CD4-positive, alpha-beta T cell treated with Interferon alpha-2 for 1 hour (primary cell): ENCODE data around the gene JAKMIP1.
A peak's percentile ranks its signal among the peaks of the same experiment; 100 is the strongest.

Source experiments
- DNase-seq, 2 donors: peaks; one replicate each; pipeline ENCODE4 v3.0.0-alpha.2; 2020 to 2022

Gene JAKMIP1

DNA sequence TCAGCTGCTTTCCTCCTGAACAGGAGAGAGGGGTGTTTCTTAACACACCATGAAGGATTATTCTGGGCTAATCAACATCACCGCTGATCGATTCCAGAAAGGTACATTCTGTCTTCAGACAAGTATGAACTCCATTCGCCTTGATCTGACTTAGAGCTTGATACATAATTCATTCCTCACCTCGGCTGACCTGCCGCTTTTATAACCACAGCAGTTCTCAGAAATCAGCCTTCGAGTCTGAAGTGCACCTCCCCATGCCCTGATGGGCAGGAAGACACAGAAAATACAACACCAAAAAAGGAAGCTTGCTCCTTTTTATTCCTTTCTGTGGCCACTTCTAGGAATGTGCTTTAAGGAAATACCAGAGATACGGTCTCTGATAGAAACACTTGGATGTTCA lies 85.7 kb downstream of the JAKMIP1 start:
- no peak for DNase-seq

DNA sequence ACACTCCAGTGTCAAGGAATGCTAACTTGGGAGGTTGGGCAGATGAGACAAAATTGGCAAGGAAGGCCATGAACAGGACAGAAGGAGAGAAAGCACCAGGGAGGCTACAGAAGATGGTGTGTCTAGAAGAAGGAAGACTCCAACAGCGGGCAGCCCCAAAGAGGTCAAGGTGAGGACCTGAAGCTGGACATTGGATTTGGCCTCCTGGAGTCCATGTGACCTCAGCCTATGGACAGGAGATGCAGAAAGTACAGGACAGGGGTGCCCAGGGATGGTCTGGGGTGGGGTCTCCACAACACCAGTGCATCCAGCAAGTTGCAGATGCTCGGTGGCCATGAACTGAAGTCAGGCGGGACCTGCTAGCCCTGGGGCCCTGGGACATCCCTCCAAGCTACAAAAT lies 86.2 kb downstream of the JAKMIP1 start:
- no peak for DNase-seq

DNA sequence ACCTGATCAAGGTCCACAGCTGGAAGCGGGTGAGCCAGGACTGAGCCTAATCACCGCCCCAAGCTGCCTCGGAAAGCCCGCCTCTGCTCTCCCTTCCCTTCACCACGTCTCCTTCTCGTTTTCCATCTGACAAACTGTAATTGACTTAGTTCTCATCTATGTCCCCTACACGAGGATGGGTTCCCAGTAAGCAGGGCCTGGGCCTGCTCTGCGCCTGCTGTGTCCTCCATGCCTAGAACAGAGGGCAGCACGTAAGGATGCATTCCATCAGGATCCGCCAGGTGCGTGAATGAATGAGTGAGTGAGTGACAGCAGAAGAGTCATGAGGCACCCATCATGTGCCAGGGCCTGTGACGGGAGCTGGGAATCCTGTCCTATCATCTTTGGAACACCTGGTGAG lies 86.7 kb downstream of the JAKMIP1 start:
- no peak for DNase-seq

DNA sequence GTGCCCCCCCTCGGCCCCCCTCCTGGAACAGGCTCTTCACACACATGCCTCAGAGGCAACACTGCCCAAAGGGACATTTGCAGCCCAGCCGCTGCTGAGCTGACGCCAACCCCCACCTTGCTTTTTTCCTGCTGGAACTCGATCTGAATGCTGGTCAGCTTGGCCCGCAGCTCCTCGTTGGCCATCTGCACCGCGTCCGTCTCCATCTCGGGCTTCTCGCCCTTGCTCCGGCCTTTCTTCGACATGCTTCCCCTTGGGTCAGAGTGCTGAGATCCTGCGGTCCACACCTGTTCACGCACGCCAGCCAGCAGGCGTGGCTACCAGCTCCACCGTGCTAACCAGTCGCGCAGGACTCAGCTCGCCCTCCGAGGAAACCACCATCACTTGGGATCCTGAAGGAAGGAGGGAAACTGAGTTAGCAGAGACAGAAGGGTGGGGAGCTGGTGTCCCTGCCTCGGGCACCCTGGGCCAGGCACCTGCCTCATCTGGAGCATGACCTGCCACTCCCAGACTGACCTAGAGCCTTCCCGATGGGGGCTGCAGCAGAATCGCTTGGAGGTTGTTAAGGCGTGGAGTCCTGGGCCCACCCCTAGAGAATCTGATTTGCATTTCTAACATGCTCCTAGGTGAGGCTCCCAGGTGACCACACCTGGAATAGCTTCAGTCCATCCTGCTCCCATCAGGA lies 87.6 kb downstream of the JAKMIP1 start:
- DNase-seq: no peak

DNA sequence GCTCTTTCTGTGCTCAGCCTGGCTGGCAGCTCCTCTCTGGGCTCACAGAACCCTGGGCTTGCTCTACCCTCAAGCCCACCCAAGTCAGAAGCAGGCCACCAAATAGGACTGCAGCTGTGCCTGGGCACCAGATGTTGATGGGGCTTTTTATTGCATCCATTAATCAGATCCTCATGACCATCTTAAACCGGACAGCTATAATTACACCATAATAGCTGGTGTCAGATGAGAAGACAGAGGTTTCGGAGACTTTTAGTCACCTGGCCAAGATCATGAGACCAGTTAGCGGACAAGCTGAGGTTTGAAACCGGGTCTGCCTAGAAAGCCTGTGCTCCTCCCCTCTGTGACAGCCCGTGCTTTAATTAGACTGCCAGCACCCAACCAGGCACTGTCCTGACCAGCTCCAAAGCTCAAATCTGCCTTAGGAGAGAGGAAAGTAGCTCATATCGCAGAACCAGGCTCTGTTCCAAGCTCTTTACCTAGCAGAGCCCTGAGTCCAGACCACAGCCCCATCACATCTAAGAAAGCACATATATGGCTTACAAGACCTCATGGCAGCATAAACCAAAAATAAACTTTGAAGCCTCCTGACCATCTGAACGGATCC lies 88.9 kb downstream of the JAKMIP1 start:
- no peak for DNase-seq

DNA sequence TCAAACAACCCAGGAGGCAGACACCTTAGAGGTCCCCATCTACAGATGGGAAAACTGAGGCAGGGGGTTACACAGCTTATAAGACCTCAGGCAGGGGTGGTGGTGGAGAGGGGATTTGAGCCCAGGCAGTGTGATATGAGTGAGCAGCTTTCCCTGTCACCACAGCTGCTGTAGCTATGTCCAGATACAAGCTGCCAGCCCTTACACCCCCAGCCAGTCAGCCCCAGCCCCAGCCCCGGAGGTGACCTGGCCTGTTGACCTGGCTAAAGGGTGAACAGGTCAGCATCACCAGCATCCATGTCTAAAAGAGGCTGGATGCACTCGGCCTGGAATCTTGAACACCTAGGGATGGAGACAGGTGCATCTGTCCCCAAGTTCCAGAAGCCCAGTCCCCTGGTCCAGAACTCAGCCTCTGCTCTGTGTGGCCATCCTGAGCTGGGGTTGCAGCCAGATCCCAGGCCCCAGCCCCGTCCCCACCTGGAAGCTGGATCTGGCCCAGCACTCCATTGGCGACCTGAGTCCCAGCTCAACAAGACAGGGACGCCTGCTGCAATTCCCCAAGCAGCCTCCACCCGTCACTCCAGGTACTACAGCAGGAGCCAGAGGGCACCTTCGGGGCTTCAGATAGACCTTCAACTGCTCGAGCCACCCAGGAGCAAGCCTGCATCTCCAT lies 89.5 kb downstream of the JAKMIP1 start:
- no peak for DNase-seq

DNA sequence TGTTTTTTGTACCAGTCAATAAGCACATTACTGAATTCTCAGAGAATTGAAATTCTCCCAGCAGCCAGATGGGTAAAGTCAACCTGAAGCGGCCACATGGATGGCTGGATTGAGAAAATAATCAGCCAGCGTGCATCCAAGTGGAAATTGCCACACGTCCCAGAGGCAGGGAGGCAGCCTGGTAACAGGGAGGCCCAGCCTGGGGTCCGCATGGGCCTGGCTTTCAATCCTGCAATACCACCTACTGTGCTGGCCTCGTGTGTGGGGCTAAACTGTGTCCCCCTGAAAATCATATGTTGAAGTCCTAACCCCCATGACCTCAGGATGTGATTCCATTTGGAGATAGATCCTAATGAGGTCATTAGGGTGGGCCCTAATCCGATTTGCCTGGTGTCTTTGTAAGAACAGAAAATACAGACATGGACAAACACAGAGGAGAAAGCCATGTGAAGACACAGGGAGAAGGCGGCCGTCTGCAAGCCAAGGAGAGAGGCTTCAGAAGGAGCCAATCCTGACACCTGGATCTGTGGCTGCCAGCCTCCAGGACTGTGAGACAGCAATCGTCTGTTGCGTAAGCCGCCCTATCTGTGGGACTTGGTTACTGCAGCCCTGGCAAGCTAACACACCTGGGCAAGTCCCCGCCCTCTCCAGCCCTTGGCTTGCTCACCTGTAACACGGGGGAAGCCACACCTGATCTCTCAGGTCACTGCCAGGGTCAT lies 90.3 kb downstream of the JAKMIP1 start:
- no peak for DNase-seq

DNA sequence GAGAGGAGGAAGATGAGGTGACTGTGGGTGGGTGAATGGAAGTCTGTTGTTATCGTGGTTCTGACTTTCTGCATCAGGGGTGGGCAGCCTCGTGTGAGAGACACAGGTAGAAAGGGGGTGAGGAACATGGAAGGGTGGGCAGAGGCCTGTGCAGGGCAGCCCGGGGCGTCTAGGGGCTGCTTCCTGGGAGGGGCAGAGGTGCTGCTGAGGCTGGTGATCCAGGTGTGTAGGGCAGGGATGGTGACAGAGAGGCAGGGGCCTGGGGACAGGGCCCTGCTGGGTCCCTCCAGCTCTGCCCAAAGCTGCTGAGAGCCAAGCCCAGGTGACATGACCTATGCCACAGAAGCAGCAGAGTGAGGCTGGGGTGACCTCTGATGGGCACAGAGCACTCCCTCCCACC lies 92.5 kb downstream of the JAKMIP1 start:
- DNase-seq: no peak

DNA sequence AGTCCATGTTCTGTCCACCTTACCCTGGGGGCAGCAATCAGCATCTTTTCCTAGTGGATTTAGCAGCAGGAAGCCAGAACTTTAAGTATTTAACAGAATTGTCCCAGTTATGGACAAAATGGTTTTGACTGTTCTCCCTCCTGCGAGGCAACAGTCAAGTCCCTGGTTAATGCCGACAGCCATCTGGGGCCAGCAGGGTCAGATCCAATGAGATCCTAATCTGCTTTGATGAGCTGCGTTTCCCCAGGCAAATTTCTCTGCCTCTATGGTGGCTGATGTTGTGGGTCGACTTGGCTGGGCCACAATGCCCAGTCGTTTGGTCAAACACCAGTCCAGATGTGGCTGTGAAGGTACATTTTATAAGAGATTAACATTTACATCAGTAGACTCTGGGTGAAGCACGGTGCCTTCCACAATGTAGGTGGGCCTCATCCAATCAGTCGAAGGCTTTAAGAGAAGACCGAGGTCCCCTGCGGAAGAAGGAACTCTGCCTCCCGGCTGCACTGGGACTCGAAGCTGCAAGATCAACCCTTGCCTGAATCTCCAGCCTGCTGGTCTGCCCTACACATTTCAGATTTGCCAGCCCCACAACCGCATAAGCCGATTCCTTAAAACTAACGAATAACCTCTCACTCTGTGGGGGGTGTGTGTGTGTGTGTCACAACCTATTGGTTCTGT lies 93.1 kb downstream of the JAKMIP1 start:
- no peak for DNase-seq

DNA sequence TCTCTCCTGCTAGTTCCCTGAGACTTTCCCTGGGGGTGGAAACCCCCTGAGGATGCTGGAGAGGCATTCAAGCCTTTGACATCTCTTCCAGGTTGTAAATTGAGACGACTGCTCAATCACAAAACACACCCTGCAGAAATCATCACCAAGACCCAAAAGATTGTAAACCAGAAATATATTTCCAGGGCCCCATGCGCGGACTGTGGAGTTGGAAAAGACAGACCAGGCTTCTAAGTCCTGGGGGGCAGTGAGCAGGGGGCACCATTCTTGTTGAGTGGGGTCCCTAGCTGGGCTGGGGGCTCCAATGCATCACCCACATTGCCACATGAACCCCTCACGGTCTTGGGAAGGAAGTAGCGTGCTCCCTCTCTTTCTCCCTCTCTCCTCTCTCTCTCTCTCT lies 94.2 kb downstream of the JAKMIP1 start:
- DNase-seq: no peak

DNA sequence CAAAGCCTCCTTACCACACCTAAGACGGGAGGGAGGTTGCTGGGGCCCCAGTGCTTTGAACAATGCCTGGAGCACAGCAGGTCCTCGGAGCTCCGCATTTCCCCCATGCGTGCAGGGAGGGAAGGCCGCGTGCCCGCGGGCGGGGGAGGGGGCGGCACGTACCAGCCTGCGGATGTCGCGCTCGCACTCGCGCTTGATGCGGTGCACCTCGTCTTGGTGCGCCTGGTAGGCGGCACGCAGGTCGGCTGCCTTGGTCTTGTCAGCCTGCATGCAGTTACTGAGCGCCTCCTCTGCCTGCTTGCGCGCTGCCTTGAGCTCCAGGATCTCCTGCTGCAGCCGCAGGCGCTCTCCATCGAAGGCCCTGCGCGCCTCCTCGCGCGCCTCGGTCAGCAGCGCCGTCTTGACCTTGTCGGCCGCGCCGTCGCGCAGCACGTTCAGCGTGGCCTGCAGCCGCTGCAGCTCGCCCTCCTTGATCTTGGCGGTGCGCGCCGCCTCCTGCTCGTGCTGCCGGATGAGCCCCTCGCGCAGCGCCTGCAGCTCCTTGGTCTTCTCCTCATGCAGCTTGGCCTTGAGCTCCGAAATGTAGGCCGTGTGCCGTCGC lies 94.9 kb downstream of the JAKMIP1 start:
- no peak for DNase-seq

DNA sequence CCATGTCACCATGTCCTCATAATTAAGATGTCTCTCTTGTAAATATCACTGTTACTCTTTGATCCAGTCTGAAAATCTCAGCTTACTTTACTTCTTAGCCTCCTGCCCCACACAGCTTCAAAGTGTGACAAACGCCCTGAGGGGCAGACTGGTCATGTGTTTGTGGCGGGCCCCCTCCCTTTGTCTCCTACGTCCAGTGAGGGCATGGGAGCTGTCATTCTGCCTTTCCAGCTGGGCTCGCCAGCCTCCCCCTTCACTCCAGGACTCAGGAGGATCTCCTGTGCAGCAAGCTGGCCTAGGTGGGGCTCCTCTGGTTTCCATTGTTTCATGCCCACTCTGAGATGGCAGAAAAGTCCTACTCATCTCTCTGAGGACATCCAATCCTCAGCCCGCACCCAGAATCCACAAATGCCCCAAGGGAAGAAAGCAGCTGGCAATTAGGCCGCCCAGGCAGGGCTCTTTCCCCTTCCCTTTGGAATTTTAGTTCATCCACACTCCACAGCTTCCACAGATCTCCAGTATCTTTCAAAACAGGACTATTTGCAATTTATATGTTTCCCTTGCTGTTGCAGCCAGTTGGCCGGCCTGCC lies 95.7 kb downstream of the JAKMIP1 start:
- DNase-seq: no peak

DNA sequence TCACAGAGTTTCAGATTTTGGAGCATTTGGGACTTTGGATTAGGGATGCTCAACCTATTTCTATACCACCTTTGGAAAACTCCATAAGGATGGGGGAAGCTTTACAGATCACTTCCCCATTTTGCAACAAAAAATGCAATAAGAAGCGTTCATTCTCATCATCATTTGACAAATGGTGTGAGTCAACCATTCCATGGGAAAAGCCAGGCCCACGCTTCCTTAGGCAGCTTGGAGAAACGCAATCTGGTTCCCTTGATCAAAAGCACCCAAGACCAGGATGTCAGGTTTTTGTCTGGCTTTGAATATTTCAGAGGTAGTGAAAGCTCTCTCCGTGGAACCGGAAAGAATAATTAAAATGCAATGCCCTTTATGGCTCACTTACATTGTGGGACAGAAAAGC lies 102.8 kb downstream of the JAKMIP1 start:
- DNase-seq: no peak

DNA sequence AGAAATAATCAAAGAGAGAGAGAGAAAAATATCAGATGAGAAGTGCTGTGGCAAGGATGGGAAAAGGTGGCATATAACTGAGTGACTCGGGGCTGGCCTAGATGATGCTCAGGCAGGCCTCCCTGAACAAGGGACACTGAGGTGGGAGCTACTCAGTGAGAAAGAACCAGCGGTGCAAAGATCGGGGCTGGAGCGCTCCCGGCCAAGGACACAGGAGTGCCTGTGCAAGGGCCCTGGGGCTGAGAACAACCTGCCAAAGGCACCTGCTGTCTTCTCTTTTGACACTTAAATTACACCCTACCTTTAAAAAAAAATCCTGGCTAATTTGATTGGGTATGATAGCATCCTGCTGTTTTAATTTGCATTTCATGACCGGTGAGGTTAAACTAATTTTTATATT lies 104.5 kb downstream of the JAKMIP1 start:
- no peak for DNase-seq

DNA sequence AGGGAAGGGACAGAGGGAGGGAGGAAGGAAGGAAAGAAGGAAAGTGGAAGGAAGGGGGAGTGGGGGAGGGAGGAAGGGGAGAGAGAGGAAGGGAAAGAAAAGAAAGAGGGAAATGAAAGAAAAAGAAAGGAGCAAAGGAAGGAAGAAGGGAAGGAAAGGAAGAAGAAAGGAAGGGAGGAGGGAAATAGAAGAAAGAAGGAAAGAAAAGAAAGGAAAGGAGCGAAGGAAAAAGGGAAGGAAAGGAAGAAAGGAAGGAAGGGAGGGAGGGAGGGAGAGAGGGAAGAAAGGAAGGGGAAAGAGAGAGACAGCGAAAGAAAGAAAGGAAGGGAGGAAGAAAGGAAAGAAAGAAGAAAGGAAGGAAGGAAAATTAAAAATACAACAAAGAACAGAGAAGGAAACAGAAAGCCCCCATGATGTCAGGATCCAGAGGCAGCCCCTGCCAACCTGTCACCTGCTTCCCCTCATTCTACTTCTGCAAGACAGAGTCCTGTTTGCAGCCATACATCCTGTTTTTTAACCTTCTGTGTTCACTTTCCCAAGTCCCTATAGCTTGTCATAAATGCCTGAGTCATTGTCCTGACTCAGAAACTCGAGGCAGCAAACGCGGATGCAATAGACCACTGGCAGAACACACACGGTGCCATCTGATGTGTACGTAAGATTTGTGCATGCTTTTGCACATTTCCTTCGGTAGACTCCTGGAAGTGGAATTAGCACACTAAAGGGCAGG lies 105.2 kb downstream of the JAKMIP1 start:
- no peak for DNase-seq

DNA sequence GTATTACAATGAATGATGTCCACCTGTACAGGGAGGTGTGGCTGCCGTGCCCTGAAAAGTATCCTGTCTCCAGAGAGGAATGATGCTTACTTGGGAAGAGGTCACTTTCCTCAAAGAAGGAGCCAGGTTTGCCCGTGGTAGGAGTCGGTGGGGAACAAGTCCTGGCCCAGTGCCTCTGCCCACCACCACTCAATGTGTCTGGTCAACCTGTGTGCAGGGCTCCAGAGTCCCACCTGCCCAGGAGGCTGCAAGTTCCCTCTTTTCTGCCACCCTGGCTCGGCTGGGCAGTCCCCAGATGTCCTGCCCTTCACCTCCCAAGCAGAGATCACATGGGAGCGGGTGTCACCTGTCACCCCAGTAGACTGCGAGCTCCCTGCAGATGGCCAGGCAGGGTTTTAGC lies 106.7 kb downstream of the JAKMIP1 start:
- DNase-seq: no peak

DNA sequence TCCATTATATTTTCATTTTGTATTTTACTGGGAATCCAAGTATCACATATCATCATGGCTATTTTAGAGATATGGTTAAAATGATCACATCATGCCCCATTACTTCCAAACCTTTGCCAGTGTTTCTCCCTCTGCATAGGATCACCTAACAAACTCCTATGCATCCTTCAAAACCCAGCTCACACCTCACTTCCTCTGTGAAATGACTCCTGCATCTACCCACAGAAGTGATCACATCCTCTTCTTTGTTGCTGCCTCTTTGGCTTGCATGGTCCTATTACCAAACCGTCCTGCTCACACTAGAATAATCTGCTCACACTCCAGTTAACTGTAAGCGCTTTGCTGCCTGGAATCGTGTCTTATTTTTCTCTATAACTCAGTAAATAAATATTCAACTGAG lies 107.4 kb downstream of the JAKMIP1 start:
- DNase-seq: no peak

DNA sequence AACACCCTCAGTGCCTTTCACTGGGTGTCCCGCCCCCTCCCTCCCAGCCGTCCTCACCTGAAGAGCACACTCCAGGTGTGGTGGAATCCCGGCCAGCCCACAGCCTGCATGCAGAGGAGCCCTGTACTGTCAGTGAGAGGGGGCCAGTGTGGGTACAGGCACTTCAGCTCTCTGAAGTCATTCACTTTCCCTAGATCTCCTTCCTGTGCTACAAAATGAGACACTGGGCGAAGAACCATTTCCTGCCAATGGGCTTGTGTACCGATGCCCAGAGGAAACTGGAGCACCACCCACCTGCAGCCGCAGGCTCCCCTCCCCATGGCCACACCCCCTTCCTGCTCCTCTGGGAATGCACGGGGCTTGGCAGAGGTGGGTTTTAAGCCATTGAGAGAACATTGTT lies 108.2 kb downstream of the JAKMIP1 start:
- peak in 1 of 2 donors; percentile 7 for DNase-seq

DNA sequence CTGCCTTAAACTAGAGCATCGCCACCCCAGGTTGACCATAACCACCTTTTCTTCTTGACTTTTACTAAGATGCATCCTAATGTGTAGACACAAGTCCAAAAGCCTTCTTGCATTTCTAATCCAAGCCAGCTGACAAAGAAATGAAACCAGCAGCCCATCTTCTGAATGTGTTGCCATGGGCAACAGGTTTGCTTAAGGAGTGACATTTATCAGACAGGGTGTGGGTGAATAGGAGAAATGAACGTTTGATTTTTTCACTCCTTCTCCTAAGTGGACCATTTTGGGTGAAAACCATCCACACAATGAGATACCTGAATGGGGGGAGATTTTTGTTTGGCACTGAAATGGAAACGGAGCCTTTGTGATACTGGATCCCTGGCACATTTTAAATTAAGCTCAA lies 109.4 kb downstream of the JAKMIP1 start:
- no peak for DNase-seq

DNA sequence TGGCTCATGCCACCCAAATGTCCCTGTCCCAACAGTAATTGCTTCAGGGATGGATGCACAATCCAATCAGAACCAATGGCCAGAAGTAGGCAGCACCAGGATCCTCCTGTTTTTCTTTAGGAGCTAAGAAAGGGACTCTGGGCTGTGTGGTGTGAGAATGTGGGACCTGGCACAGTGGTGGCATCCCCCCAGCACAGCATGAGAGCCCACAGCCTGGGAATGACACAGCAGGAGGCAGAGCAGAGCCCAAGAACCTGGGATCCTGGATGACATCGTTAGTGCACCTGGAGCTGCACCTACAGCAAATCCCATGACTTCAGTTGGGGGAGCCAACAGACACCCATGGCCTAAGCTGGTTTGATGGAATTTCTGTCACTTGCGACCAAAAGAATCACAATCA lies 111.4 kb downstream of the JAKMIP1 start:
- DNase-seq: no peak

DNA sequence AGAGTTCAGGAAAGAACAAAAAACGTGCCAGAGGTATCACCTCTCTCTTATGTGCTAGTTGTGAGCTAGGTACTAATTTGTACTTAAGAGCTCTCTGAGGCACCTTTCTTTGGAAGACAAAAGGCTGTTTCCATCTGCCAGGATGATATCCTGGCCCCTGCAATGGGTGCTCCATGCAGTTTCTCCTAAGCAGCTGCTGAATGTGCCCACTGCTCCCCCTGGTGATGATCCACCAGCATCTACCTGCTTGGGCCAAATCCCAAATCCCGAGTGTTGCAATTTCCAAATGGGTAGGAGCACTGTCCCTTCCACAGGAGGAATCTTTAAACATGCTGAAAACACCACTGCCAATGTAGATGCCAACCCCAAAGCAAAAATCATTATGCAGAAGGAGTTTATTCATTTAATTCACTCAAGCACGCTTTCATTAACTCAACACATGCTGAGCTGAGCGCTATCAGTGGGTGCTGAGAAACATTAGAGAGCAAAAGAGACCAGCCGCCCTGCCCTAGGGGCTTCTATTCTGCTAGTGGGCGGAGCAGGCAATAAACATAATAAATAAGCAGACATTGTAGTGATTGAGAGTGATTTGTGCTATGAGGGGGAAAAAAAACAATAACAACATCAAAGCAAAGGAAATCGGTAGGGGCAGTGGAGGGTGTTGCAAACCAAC lies 112.5 kb downstream of the JAKMIP1 start:
- no peak for DNase-seq
